DOHH2 (cell line): ENCODE results near the gene CTRL.
A peak's percentile ranks its signal among the peaks of the same experiment; 100 is the strongest.

ENCODE experiments used
- H3F3A ChIP-seq: fragments of 200-600 bp; sonication (generic), shearing (Covaris generic); 2 replicates; pipeline ENCODE4 v1.6.0; 2016; ENCODE audit warnings: antibody characterized with exemption, mild to moderate bottlenecking; ENCODE audit not compliant: control insufficient read depth, insufficient read depth
- H3K27ac ChIP-seq: fragments of 200-600 bp; sonication (generic); 2 replicates; pipeline ENCODE4 v1.5.1; 2014; ENCODE audit warnings: low read depth, mild to moderate bottlenecking, low read length, moderate library complexity
- H3K27me3 ChIP-seq: fragments of 200-600 bp; sonication (generic); 2 replicates; pipeline ENCODE4 v1.6.1; 2014; ENCODE audit warnings: mild to moderate bottlenecking, low read length, mixed read lengths; ENCODE audit not compliant: control insufficient read depth
- H3K36me3 ChIP-seq: fragments of 200-600 bp; sonication (generic); 2 replicates; pipeline ENCODE4 v1.6.1; 2014; ENCODE audit warnings: mild to moderate bottlenecking, low read length, moderate library complexity, mixed read lengths; ENCODE audit not compliant: control insufficient read depth
- H3K4me1 ChIP-seq: fragments of 200-600 bp; sonication (generic); 2 replicates; pipeline ENCODE4 v1.6.1; 2014; ENCODE audit warnings: mild to moderate bottlenecking, low read length, mixed read lengths; ENCODE audit not compliant: control insufficient read depth
- H3K4me2 ChIP-seq: fragments of 200-600 bp; sonication (generic); 2 replicates; pipeline ENCODE4 v1.6.0; 2014; ENCODE audit warnings: mild to moderate bottlenecking, low read length, moderate library complexity
- H3K4me3 ChIP-seq: fragments of 200-600 bp; sonication (generic); 2 replicates; pipeline ENCODE4 v1.5.1; 2014; ENCODE audit warnings: mild to moderate bottlenecking, low read length, mixed read lengths
- H3K79me2 ChIP-seq: fragments of 200-600 bp; sonication (generic); 2 replicates; pipeline ENCODE4 v1.6.1; 2014; ENCODE audit warnings: mild to moderate bottlenecking, low read length, mixed read lengths; ENCODE audit not compliant: control insufficient read depth
- H3K9me2 ChIP-seq: fragments of 200-600 bp; sonication (generic); replicated peaks from 2 replicates; pipeline ENCODE4 v1.6.1; 2014; ENCODE audit warnings: mild to moderate bottlenecking, low read length, mixed read lengths; ENCODE audit not compliant: control insufficient read depth
- H3K9me3 ChIP-seq: fragments of 200-600 bp; sonication (generic); 2 replicates; pipeline ENCODE4 v1.6.1; 2014; ENCODE audit warnings: antibody characterized with exemption, low read length, mixed read lengths; ENCODE audit not compliant: control insufficient read depth, insufficient read depth
- H4K20me1 ChIP-seq: fragments of 200-600 bp; sonication (generic); 2 replicates; pipeline ENCODE4 v1.6.0; 2014; ENCODE audit warnings: low read depth, mild to moderate bottlenecking, antibody characterized with exemption, low read length, moderate library complexity; ENCODE audit not compliant: control insufficient read depth, insufficient read depth
- EZH2phosphoT487 ChIP-seq: fragments of 200-600 bp; sonication (generic); IDR thresholded peaks from 2 replicates; pipeline ENCODE4 v1.6.1; 2017; ENCODE audit warnings: borderline replicate concordance, mild to moderate bottlenecking, antibody characterized with exemption, low read length, moderate library complexity, mixed read lengths
- TF ChIP-seq, protein P1 (sequence below): fragments of 200-600 bp; sonication (generic); IDR thresholded peaks from one replicate; pipeline ENCODE4 v1.5.1; 2014; ENCODE audit warnings: antibody characterized with exemption, mild to moderate bottlenecking, low read depth, low read length; ENCODE audit not compliant: poor library complexity, severe bottlenecking

Gene CTRL

DNA sequence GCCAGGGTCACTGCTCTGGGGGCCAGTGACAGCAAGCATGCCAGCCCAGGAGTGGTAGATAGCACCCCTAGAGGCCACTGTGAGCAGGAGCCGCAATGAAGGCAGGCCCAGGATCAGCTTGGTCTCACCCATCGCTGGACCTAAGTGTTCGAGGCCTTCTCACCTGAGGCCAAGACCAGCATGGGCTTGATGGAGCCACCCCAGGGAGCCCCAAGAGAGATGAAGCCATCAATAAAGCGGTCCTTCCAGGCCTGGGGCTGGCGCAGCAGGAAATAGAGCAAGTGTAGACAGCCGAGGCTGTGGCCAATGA lies 10.5 kb upstream of the CTRL start:
- Histone ChIP-seq H3K27ac (no peak overlapping the region), H3K4me1 (peaks cover 7% of the 10 kb centered on the region), H3K27me3 (no peaks in the 10 kb centered on the region), H3K36me3 (peaks cover 18% of the 10 kb centered on the region), H3K9me3 (no peaks in the 10 kb centered on the region), H3K79me2 (peaks cover 7% of the 10 kb centered on the region), H4K20me1 (no peaks in the 10 kb centered on the region), H3K4me2 (no peak overlapping the region), H3K9me2 (no peaks in the 10 kb centered on the region), H3K4me3 (no peak overlapping the region), H3F3A (no peaks in the 10 kb centered on the region)
- no peak for TF ChIP-seq EZH2phosphoT487
- TF ChIP-seq, protein P1, sequence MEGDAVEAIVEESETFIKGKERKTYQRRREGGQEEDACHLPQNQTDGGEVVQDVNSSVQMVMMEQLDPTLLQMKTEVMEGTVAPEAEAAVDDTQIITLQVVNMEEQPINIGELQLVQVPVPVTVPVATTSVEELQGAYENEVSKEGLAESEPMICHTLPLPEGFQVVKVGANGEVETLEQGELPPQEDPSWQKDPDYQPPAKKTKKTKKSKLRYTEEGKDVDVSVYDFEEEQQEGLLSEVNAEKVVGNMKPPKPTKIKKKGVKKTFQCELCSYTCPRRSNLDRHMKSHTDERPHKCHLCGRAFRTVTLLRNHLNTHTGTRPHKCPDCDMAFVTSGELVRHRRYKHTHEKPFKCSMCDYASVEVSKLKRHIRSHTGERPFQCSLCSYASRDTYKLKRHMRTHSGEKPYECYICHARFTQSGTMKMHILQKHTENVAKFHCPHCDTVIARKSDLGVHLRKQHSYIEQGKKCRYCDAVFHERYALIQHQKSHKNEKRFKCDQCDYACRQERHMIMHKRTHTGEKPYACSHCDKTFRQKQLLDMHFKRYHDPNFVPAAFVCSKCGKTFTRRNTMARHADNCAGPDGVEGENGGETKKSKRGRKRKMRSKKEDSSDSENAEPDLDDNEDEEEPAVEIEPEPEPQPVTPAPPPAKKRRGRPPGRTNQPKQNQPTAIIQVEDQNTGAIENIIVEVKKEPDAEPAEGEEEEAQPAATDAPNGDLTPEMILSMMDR = peak; percentile 94

- Histone ChIP-seq H3K9me3 (no peaks in the 10 kb centered on the region), H3K4me1 (peaks cover 12% of the 10 kb centered on the region), H3K4me3 (no peak overlapping the region), H4K20me1 (no peaks in the 10 kb centered on the region), H3K27me3 (no peaks in the 10 kb centered on the region), H3K79me2 (peaks cover 12% of the 10 kb centered on the region), H3F3A (peaks cover 4% of the 10 kb centered on the region; the same call in 1 of the 2 replicates), H3K27ac (no peak overlapping the region), H3K9me2 (no peaks in the 10 kb centered on the region), H3K36me3 (peaks cover 23% of the 10 kb centered on the region), H3K4me2 (no peak overlapping the region)
- no peak for TF ChIP-seq EZH2phosphoT487
- TF ChIP-seq, protein P1 = no peak
Measured at GRCh38 chr16:67941469-67942199, 10.0 kb upstream of the CTRL start.

GRCh38 chr16:67940446-67941089 lies 8.9 kb upstream of the CTRL start:
- Histone ChIP-seq H3K27ac (no peak overlapping the region), H3K4me2 (no peak overlapping the region), H3F3A (peaks cover 4% of the 10 kb centered on the region; the same call in 1 of the 2 replicates), H3K4me1 (peaks cover 12% of the 10 kb centered on the region), H3K79me2 (peaks cover 20% of the 10 kb centered on the region), H3K4me3 (no peak overlapping the region), H3K9me3 (no peaks in the 10 kb centered on the region), H3K9me2 (no peaks in the 10 kb centered on the region), H3K27me3 (no peaks in the 10 kb centered on the region), H3K36me3 (peaks cover 30% of the 10 kb centered on the region), H4K20me1 (no peaks in the 10 kb centered on the region)
- TF ChIP-seq, protein P1 = no peak
- no peak for TF ChIP-seq EZH2phosphoT487
